ENCODE measurements around the gene RUNDC1. TPM values are rescaled to one million over a fixed set of nuclear protein-coding genes. Genes with fewer than 3 reads are reported as not detected.

Gene RUNDC1
- total RNA-seq, 2 experiments from 2014 or later = 11.1 to 22.5 TPM

- no TSS peak for BruUV-seq (replicated peaks)
- ChIA-PET POLR2A (no interaction called here), CTCF (ENCODE audit: unreplicated experiment) (no interaction called here)
- no peak overlapping the region for H2AFZ ChIP-seq (ENCODE audit: low read length)
- intact Hi-C loops (cut with micrococcal nuclease; ENCODE audit: unreplicated experiment) = no loop called here
- H3K9me2 ChIP-seq (ENCODE audit: insufficient read depth, low read length) = no peaks in the 10 kb centered on the region
- H4K20me1 ChIP-seq (ENCODE audit: insufficient read depth, low read length) = no peaks in the 10 kb centered on the region
- no peak overlapping the region for H3K4me3 ChIP-seq (ENCODE audit: low read depth, low read length, poor library complexity, severe bottlenecking)
- peaks cover 33% of the 10 kb centered on the region for H3K36me3 ChIP-seq (ENCODE audit: insufficient read depth, low read length)
- TF ChIP-seq CTCF (conservative IDR thresholded peaks at IDR 0.05; ENCODE audit: low read length) (no peak), EZH2phosphoT487 (IDR thresholded peaks at IDR 0.05; ENCODE audit: borderline replicate concordance, low read depth, low read length) (no peak)
- H3K79me2 ChIP-seq (ENCODE audit: insufficient read depth, low read depth, low read length) = no peaks in the 10 kb centered on the region
- H3K9me3 ChIP-seq (ENCODE audit: low read length) = no peaks in the 10 kb centered on the region
- H3K4me1 ChIP-seq (ENCODE audit: insufficient read depth, low read length, poor library complexity, severe bottlenecking) = no peaks in the 10 kb centered on the region
- H3K27ac ChIP-seq (ENCODE audit: low read depth, low read length, poor library complexity, severe bottlenecking) = no peak overlapping the region
- H3K4me2 ChIP-seq (ENCODE audit: low read length) = no peak overlapping the region
- DNase-seq (ENCODE audit: low spot score) = no peak
These were observed 60.3 kb downstream of the RUNDC1 start for GRCh38 chr17:43040655-43041054.

GRCh38 chr17:43042025-43042628 is 61.8 kb downstream of the RUNDC1 start:
- no peaks in the 10 kb centered on the region for H3K4me1 ChIP-seq (ENCODE audit: insufficient read depth, low read length, poor library complexity, severe bottlenecking)
- POLR2A ChIA-PET = interaction anchor here (0.6 kb wide), 1 partner anchor 23 kb away, joined by 4 read pairs; no protein-coding TSS in a partner anchor
- DNase-seq (ENCODE audit: low spot score) = no peak
- CTCF ChIA-PET (ENCODE audit: unreplicated experiment) = interaction anchor here (0.5 kb wide), 1 partner anchor 87 kb away, joined by 4 read pairs; no protein-coding TSS in a partner anchor
- no peaks in the 10 kb centered on the region for H3K79me2 ChIP-seq (ENCODE audit: insufficient read depth, low read depth, low read length)
- no peak overlapping the region for H3K4me2 ChIP-seq (ENCODE audit: low read length)
- H3K4me3 ChIP-seq (ENCODE audit: low read depth, low read length, poor library complexity, severe bottlenecking) = no peak overlapping the region
- H3K9me3 ChIP-seq (ENCODE audit: low read length) = no peaks in the 10 kb centered on the region
- no peak overlapping the region for H2AFZ ChIP-seq (ENCODE audit: low read length)
- no TSS peak for BruUV-seq (replicated peaks)
- H3K9me2 ChIP-seq (ENCODE audit: insufficient read depth, low read length) = no peaks in the 10 kb centered on the region
- H3K27ac ChIP-seq (ENCODE audit: low read depth, low read length, poor library complexity, severe bottlenecking) = no peak overlapping the region
- intact Hi-C loops (cut with micrococcal nuclease; ENCODE audit: unreplicated experiment) = no loop called here
- no peaks in the 10 kb centered on the region for H4K20me1 ChIP-seq (ENCODE audit: insufficient read depth, low read length)
- TF ChIP-seq EZH2phosphoT487 (IDR thresholded peaks at IDR 0.05; ENCODE audit: borderline replicate concordance, low read depth, low read length) (no peak), CTCF (conservative IDR thresholded peaks at IDR 0.05; ENCODE audit: low read length) (no peak)
- H3K36me3 ChIP-seq (ENCODE audit: insufficient read depth, low read length) = peaks cover 44% of the 10 kb centered on the region

Small RNAs within 50 kb of the gene (small RNA-seq; reads per million reads assigned to genes)
- gene AARSD1 (not detected), gene RF00561 (not detected)

Other genes starting within 250 kb of the RUNDC1 start
- gene EZH1, start 235.5 kb upstream of the RUNDC1 start, total RNA-seq (2014; rRNA removed; shearing (Covaris generic)) = 56.6 and 57.1 TPM in 2 replicates
- 62.4 and 84.4 TPM in 2 replicates for gene EZH1, start 235.5 kb upstream of the RUNDC1 start, total RNA-seq (2022)
- not detected in 2 replicates for gene RAMP2, start 219.3 kb upstream of the RUNDC1 start, total RNA-seq (2014; rRNA removed; shearing (Covaris generic))
- not detected in 2 replicates for gene RAMP2, start 219.3 kb upstream of the RUNDC1 start, total RNA-seq (2022)
- gene VPS25, start 207.1 kb upstream of the RUNDC1 start, total RNA-seq (2014; rRNA removed; shearing (Covaris generic)) = 70.7 and 78.4 TPM in 2 replicates
- 83.9 and 84.1 TPM in 2 replicates for gene VPS25, start 207.1 kb upstream of the RUNDC1 start, total RNA-seq (2022)
- gene WNK4, start 200.0 kb upstream of the RUNDC1 start, total RNA-seq (2014; rRNA removed; shearing (Covaris generic)) = 1.2 and 2.4 TPM in 2 replicates
- gene WNK4, start 200.0 kb upstream of the RUNDC1 start, total RNA-seq (2022) = 8.3 and 10.9 TPM in 2 replicates
- gene COA3, start 181.9 kb upstream of the RUNDC1 start, total RNA-seq (2014; rRNA removed; shearing (Covaris generic)) = 36.6 and 38.2 TPM in 2 replicates
- 32.1 and 34.9 TPM in 2 replicates for gene COA3, start 181.9 kb upstream of the RUNDC1 start, total RNA-seq (2022)
- gene CNTD1, start 181.7 kb upstream of the RUNDC1 start, total RNA-seq (2014; rRNA removed; shearing (Covaris generic)) = 0.06 TPM in 1 of 2 replicates, not detected in the other
- not detected in 2 replicates for gene CNTD1, start 181.7 kb upstream of the RUNDC1 start, total RNA-seq (2022)
- 75.7 and 103 TPM in 2 replicates for gene BECN1, start 156.3 kb upstream of the RUNDC1 start, total RNA-seq (2014; rRNA removed; shearing (Covaris generic))
- gene BECN1, start 156.3 kb upstream of the RUNDC1 start, total RNA-seq (2022) = 73.2 and 78.8 TPM in 2 replicates
- gene PSME3, start 147.2 kb upstream of the RUNDC1 start, total RNA-seq (2014; rRNA removed; shearing (Covaris generic)) = 80.3 and 81.9 TPM in 2 replicates
- 122 and 167 TPM in 2 replicates for gene PSME3, start 147.2 kb upstream of the RUNDC1 start, total RNA-seq (2022)
- 2.0 and 3.3 TPM in 2 replicates for gene AOC2, start 136.0 kb upstream of the RUNDC1 start, total RNA-seq (2014; rRNA removed; shearing (Covaris generic))
- 5.0 and 5.4 TPM in 2 replicates for gene AOC2, start 136.0 kb upstream of the RUNDC1 start, total RNA-seq (2022)
- 0.23 and 0.73 TPM in 2 replicates for gene AOC3, start 129.4 kb upstream of the RUNDC1 start, total RNA-seq (2014; rRNA removed; shearing (Covaris generic))
- gene AOC3, start 129.4 kb upstream of the RUNDC1 start, total RNA-seq (2022) = 2.5 and 3.6 TPM in 2 replicates
- 0.85 and 1.1 TPM in 2 replicates for gene G6PC1, start 79.8 kb upstream of the RUNDC1 start, total RNA-seq (2014; rRNA removed; shearing (Covaris generic))
- gene G6PC1, start 79.8 kb upstream of the RUNDC1 start, total RNA-seq (2022) = 1.9 and 2.6 TPM in 2 replicates
- gene AARSD1, start 16.1 kb upstream of the RUNDC1 start, total RNA-seq (2014; rRNA removed; shearing (Covaris generic)) = 24.0 and 26.9 TPM in 2 replicates
- 31.0 and 31.7 TPM in 2 replicates for gene AARSD1, start 16.1 kb upstream of the RUNDC1 start, total RNA-seq (2022)
- gene PTGES3L, start 485 bp upstream of the RUNDC1 start, total RNA-seq (2014; rRNA removed; shearing (Covaris generic)) = 0.13 TPM in 1 of 2 replicates, not detected in the other
- gene PTGES3L, start 485 bp upstream of the RUNDC1 start, total RNA-seq (2022) = 0.68 and 2.1 TPM in 2 replicates
- 1,550 and 2,299 TPM in 2 replicates for gene RPL27, start 17.9 kb downstream of the RUNDC1 start, total RNA-seq (2014; rRNA removed; shearing (Covaris generic))
- gene RPL27, start 17.9 kb downstream of the RUNDC1 start, total RNA-seq (2022) = 1,241 and 1,313 TPM in 2 replicates
- 3.8 and 6.3 TPM in 2 replicates for gene IFI35, start 26.2 kb downstream of the RUNDC1 start, total RNA-seq (2014; rRNA removed; shearing (Covaris generic))
- 8.6 and 10.6 TPM in 2 replicates for gene IFI35, start 26.2 kb downstream of the RUNDC1 start, total RNA-seq (2022)
- 26.2 and 33.1 TPM in 2 replicates for gene VAT1, start 41.8 kb downstream of the RUNDC1 start, total RNA-seq (2014; rRNA removed; shearing (Covaris generic))
- gene VAT1, start 41.8 kb downstream of the RUNDC1 start, total RNA-seq (2022) = 51.3 and 65.3 TPM in 2 replicates
- not detected in 2 replicates for gene RND2, start 44.7 kb downstream of the RUNDC1 start, total RNA-seq (2014; rRNA removed; shearing (Covaris generic))
- 0.30 TPM in 1 of 2 replicates, not detected in the other for gene RND2, start 44.7 kb downstream of the RUNDC1 start, total RNA-seq (2022)
- gene BRCA1, start 144.8 kb downstream of the RUNDC1 start, total RNA-seq (2014; rRNA removed; shearing (Covaris generic)) = 112 and 134 TPM in 2 replicates
- gene BRCA1, start 144.8 kb downstream of the RUNDC1 start, total RNA-seq (2022) = 130 and 135 TPM in 2 replicates
- gene NBR1, start 190.6 kb downstream of the RUNDC1 start, total RNA-seq (2014; rRNA removed; shearing (Covaris generic)) = 15.2 and 16.2 TPM in 2 replicates
- gene NBR1, start 190.6 kb downstream of the RUNDC1 start, total RNA-seq (2022) = 38.6 and 48.3 TPM in 2 replicates
- 7.1 and 9.4 TPM in 2 replicates for gene TMEM106A, start 231.3 kb downstream of the RUNDC1 start, total RNA-seq (2014; rRNA removed; shearing (Covaris generic))
- 17.1 and 19.1 TPM in 2 replicates for gene TMEM106A, start 231.3 kb downstream of the RUNDC1 start, total RNA-seq (2022)
- gene CCDC200, start 248.1 kb downstream of the RUNDC1 start, total RNA-seq (2014; rRNA removed; shearing (Covaris generic)) = not detected in 2 replicates
- gene CCDC200, start 248.1 kb downstream of the RUNDC1 start, total RNA-seq (2022) = not detected in 2 replicates

All from OCI-LY7 (cell line).